ENCODE data around the gene CACNA2D2.

Gene CACNA2D2

DNA sequence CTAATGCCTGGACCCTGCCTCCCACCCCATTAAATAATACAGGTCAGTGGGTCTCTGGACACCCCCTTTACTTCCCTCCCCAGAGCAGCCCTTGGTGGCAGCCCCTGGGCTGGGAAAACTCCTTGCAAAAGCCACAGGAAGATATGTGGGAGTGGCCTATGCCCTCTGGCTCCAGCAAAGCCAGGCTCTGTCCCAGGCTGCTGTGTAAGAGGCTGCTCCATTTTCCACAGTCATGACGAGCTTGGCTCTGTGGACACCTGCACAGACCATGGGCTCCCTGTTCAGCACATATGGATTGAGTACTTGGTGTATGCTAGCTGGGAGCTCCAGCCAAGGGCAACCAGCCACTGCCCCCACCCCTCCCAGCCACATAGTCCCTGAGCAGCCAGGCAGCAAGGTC lies 13.0 kb downstream of the CACNA2D2 start:
- in situ Hi-C loops (cut with MboI; ENCODE audit: low pct_unique_long_range_greater_than_20kb, low sequenced_read_pairs, unreplicated experiment), result no loop called here
- TF ChIP-seq, protein P1, sequence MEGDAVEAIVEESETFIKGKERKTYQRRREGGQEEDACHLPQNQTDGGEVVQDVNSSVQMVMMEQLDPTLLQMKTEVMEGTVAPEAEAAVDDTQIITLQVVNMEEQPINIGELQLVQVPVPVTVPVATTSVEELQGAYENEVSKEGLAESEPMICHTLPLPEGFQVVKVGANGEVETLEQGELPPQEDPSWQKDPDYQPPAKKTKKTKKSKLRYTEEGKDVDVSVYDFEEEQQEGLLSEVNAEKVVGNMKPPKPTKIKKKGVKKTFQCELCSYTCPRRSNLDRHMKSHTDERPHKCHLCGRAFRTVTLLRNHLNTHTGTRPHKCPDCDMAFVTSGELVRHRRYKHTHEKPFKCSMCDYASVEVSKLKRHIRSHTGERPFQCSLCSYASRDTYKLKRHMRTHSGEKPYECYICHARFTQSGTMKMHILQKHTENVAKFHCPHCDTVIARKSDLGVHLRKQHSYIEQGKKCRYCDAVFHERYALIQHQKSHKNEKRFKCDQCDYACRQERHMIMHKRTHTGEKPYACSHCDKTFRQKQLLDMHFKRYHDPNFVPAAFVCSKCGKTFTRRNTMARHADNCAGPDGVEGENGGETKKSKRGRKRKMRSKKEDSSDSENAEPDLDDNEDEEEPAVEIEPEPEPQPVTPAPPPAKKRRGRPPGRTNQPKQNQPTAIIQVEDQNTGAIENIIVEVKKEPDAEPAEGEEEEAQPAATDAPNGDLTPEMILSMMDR (IDR thresholded peaks at IDR 0.05; ENCODE audit: extremely low read depth, insufficient read depth, missing control alignments), result no peak
- DNase-seq (ENCODE audit: low spot score), result no peak

DNA sequence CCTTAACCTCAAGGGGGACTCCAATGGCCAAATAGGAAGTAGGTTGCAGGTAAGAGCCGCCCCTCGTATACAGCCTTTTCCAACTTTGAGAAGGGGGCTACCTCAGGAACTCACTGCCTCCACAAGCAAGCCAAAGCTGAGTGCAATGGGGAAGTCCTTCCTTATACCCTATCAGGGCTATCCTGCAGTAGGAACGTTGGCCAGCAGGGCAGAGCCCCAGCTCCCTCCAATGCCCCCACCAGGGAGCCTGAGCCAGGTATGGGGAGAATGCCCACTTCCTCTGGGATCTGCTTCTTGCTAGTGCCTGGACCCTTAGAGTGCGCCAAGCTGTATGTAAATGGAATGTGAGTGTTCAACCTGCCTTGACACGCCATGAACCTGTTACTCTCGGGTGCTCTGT lies 16.3 kb downstream of the CACNA2D2 start:
- in situ Hi-C loops (cut with MboI; ENCODE audit: low pct_unique_long_range_greater_than_20kb, low sequenced_read_pairs, unreplicated experiment), result no loop called here
- DNase-seq (ENCODE audit: low spot score), result no peak
- TF ChIP-seq, protein P1 (IDR thresholded peaks at IDR 0.05; ENCODE audit: extremely low read depth, insufficient read depth, missing control alignments), result no peak

DNA sequence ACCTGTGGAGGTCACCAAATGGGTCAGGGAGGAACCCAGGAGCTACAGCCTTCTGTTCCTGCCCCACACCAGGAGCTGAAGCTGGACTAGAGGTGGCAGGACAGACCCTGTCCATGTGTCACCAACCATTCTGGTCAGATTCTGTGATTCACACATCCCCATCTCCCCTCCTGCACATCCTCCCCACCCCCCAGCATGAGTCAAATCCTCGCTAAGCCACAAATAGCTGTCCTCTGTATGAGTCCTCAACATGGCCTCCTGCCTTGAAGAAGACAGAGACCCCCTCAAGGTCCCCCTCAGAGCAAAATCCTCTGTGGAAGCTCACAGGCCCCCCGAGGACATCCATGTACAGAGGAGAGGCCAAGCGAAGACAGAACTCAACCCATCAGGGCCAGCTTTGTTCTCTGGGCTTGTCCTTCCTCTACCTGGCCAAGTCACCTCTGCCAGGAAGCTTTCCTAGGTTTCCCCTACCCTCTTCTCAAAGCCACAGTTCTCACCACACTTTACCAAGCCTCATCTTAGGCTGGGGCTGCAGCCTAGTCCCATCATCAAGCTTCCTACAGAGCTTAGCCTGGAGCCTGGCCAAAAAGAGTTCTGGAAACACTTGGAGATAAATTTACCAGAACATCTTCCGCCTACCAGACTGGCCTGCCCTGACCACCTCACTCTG lies 17.1 kb downstream of the CACNA2D2 start:
- in situ Hi-C loops (cut with MboI; ENCODE audit: low pct_unique_long_range_greater_than_20kb, low sequenced_read_pairs, unreplicated experiment), result no loop called here
- DNase-seq (ENCODE audit: low spot score), result no peak
- TF ChIP-seq, protein P1 (IDR thresholded peaks at IDR 0.05; ENCODE audit: extremely low read depth, insufficient read depth, missing control alignments), result no peak

DNA sequence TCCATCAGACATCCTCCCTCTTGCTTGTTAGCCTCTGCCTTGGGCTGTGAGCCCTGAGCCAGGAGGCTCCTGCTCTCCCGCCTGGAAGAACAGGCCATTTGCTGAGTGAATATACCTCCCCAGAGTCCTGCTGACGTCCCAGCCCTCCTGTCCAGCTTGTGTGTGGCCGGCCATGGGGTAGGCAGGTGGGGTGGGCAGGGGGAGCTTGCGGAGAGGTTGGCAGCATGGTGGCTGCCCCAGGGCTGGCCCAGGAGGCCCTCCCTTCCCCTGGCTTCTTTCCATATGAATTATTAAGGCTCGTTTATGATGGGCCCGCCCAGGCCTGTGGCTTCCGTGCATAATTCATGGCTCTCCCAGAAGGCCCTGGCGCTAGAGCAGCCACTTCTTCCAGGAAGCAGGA lies 18.7 kb downstream of the CACNA2D2 start:
- TF ChIP-seq, protein P1 (IDR thresholded peaks at IDR 0.05; ENCODE audit: extremely low read depth, insufficient read depth, missing control alignments), result no peak
- in situ Hi-C loops (cut with MboI; ENCODE audit: low pct_unique_long_range_greater_than_20kb, low sequenced_read_pairs, unreplicated experiment), result no loop called here
- DNase-seq (ENCODE audit: low spot score), result no peak

DNA sequence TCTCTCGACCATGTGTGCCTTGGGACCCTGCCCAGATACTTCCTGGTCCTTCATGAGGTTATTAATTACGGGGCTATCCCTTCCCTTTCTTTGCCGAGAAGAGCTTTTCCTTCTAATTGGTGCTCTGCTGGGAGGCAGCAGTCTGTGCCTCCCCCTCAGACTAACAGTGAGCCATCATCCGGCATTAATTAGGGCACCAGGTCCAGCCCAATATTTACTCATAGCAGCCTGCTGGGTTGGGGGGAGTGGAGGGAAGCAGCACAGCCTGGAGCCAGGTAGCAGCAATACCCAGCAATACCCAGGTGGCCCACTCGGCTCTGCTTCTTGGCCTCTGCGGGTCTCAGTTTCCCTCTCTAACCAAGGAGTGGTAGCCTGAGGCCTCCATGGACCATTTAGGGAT lies 20.1 kb downstream of the CACNA2D2 start:
- no peak for DNase-seq (ENCODE audit: low spot score)
- TF ChIP-seq, protein P1 (IDR thresholded peaks at IDR 0.05; ENCODE audit: extremely low read depth, insufficient read depth, missing control alignments), result no peak
- in situ Hi-C loops (cut with MboI; ENCODE audit: low pct_unique_long_range_greater_than_20kb, low sequenced_read_pairs, unreplicated experiment), result no loop called here

DNA sequence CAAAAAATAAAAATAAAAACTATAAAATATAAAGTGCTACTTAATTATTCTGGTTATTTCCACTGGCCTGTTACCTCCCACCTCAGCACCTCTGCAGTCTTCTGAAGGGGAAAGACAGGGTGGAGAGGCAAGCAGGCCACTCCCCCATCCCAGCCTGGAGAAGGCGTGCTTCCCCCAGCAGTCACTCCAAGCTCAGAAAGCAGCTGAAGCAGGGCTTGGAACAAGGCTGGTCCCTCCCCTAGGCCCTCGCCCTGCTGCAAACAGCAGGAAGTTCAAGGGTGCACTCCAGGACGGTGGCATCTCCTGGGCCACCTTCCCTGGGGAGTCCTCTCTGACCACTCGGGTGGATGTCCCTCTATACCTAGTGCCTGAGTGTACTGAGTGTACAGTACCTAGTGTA lies 21.4 kb downstream of the CACNA2D2 start:
- no peak for DNase-seq (ENCODE audit: low spot score)

More for the DNA sequence above, 21.4 kb downstream of the CACNA2D2 start:
- TF ChIP-seq, protein P1 (IDR thresholded peaks at IDR 0.05; ENCODE audit: extremely low read depth, insufficient read depth, missing control alignments), result no peak
- in situ Hi-C loops (cut with MboI; ENCODE audit: low pct_unique_long_range_greater_than_20kb, low sequenced_read_pairs, unreplicated experiment), result no loop called here
